Skeletal muscle cell (primary cell): ENCODE data around the gene TPPP3.

Experiments
- DNase-seq: peaks from one replicate; pipeline ENCODE4 v3.0.0-alpha.2; 2010; ENCODE audit warnings: low read depth
- H3K4me3 ChIP-seq: 2 replicates; pipeline ENCODE4 v1.5.1; 2011; ENCODE audit warnings: low read depth, mild to moderate bottlenecking, control low read depth, low read length, moderate library complexity

TPPP3 gene

GRCh38 chr16:67407788-67408452, 14.6 kb upstream of the TPPP3 start:
- no peak for DNase-seq
- no peak overlapping the region for H3K4me3 ChIP-seq

- no peak overlapping the region for H3K4me3 ChIP-seq
Measured at GRCh38 chr16:67407176-67407787, 14.0 kb upstream of the TPPP3 start.

GRCh38 chr16:67406111-67406971, 13.0 kb upstream of the TPPP3 start:
- DNase-seq: peak; percentile 71
- no peak overlapping the region for H3K4me3 ChIP-seq

More at GRCh38 chr16:67407176-67407787, 14.0 kb upstream of the TPPP3 start:
- DNase-seq: no peak

- no peak for DNase-seq
- no peak overlapping the region for H3K4me3 ChIP-seq
Measured at GRCh38 chr16:67405336-67405735, 12.0 kb upstream of the TPPP3 start.

GRCh38 chr16:67404740-67405226, 11.5 kb upstream of the TPPP3 start:
- H3K4me3 ChIP-seq: no peak overlapping the region
- no peak for DNase-seq

GRCh38 chr16:67403976-67404555, 10.8 kb upstream of the TPPP3 start:
- no peak overlapping the region for H3K4me3 ChIP-seq
- DNase-seq: no peak

GRCh38 chr16:67400901-67401300, 7.6 kb upstream of the TPPP3 start:
- no peak for DNase-seq
- no peak overlapping the region for H3K4me3 ChIP-seq

- no peak for DNase-seq
- H3K4me3 ChIP-seq: no peak overlapping the region
Measured at GRCh38 chr16:67399749-67400704, 6.7 kb upstream of the TPPP3 start.

GRCh38 chr16:67399218-67399733, 6.0 kb upstream of the TPPP3 start:
- no peak for DNase-seq
- H3K4me3 ChIP-seq: no peak overlapping the region

GRCh38 chr16:67398546-67399217, 5.4 kb upstream of the TPPP3 start:
- H3K4me3 ChIP-seq: no peak overlapping the region
- DNase-seq: no peak

- DNase-seq: no peak
- no peak overlapping the region for H3K4me3 ChIP-seq
Measured at GRCh38 chr16:67397812-67398545, 4.7 kb upstream of the TPPP3 start.

GRCh38 chr16:67397036-67397801, 3.9 kb upstream of the TPPP3 start:
- DNase-seq: no peak
- no peak overlapping the region for H3K4me3 ChIP-seq

- peak; percentile 58 for DNase-seq
- H3K4me3 ChIP-seq: no peak overlapping the region
Measured at GRCh38 chr16:67396159-67397035, 3.1 kb upstream of the TPPP3 start.

- no peak overlapping the region for H3K4me3 ChIP-seq
- DNase-seq: no peak
Measured at GRCh38 chr16:67395458-67396158, 2.3 kb upstream of the TPPP3 start.

- DNase-seq: no peak
- H3K4me3 ChIP-seq: no peak overlapping the region
Measured at GRCh38 chr16:67395105-67395457, 1.8 kb upstream of the TPPP3 start.
